Spleen (tissue), 11 donors: ENCODE data around the gene KCNG2. TPM values are rescaled to one million over a fixed set of nuclear protein-coding genes. Genes with fewer than 3 reads are reported as not detected.

Experiments
- DNase-seq: peaks from one replicate; pipeline ENCODE4 v3.0.0-alpha.2; 2020
- H3K27ac ChIP-seq, 8 donors: fragments of 200-600 bp; sonication (generic) in 7 of 8; 1 replicate in 4 of 8; 2 replicates in 4 of 8; pipeline versions ENCODE4 v1.5.0 to v1.8.0; 2016 to 2021; ENCODE audit warnings: inconsistent platforms in 4 of 8, mild to moderate bottlenecking in 4 of 8, moderate library complexity in 1 of 8
- H3K27me3 ChIP-seq, 7 donors: fragments of 200-600 bp; sonication (generic) in 6 of 7; replicated peaks in 1 of 7; 1 replicate in 4 of 7; 2 replicates in 3 of 7; pipeline versions ENCODE4 v1.5.0 to v1.8.0; 2016 to 2021; ENCODE audit warnings: inconsistent platforms in 3 of 7, mild to moderate bottlenecking in 1 of 7
- H3K36me3 ChIP-seq, 6 donors: fragments of 200-600 bp; sonication (generic) in 5 of 6; 1 replicate in 4 of 6; 2 replicates in 2 of 6; pipeline versions ENCODE4 v1.5.0 to v1.8.0; 2016 to 2021; ENCODE audit warnings: inconsistent platforms in 2 of 6
- H3K4me1 ChIP-seq, 6 donors: fragments of 200-600 bp; sonication (generic) in 5 of 6; 1 replicate in 3 of 6; 2 replicates in 3 of 6; pipeline versions ENCODE4 v1.5.0 to v1.8.0; 2016 to 2021; ENCODE audit warnings: inconsistent platforms in 3 of 6
- H3K4me3 ChIP-seq, 8 donors: fragments of 200-600 bp; sonication (generic) in 7 of 8; 1 replicate in 4 of 8; 2 replicates in 4 of 8; pipeline versions ENCODE4 v1.5.0 to v1.8.0; 2016 to 2021; ENCODE audit warnings: inconsistent platforms in 4 of 8, mild to moderate bottlenecking in 4 of 8, moderate library complexity in 2 of 8
- H3K9me3 ChIP-seq, 8 donors: fragments of 200-600 bp; sonication (generic) in 7 of 8; 1 replicate in 4 of 8; 2 replicates in 4 of 8; pipeline versions ENCODE4 v1.5.0 to v1.8.0; 2016 to 2021; ENCODE audit warnings: inconsistent platforms in 4 of 8
- CTCF ChIP-seq, 11 experiments: fragments of 200-600 bp in 7 of 11; fragments of 450-650 bp in 4 of 11; sonication (generic) in 4 of 11; IDR thresholded peaks in 8 of 11; conservative IDR thresholded peaks in 3 of 11; 1 replicate in 7 of 11; 2 replicates in 4 of 11; pipeline versions ENCODE4 v1.4.0 to v1.8.0; 2016 to 2021; ENCODE audit warnings: antibody characterized with exemption in 11 of 11, inconsistent platforms in 4 of 11, mild to moderate bottlenecking in 1 of 11
- POLR2A ChIP-seq, 3 donors: fragments of 450-650 bp; IDR thresholded peaks; one replicate each; pipeline ENCODE4 v1.5.1; 2017; ENCODE audit warnings: antibody characterized with exemption in 3 of 3, mild to moderate bottlenecking in 1 of 3
- POLR2AphosphoS5 ChIP-seq, 3 donors: sonication (generic); formaldehyde crosslinking; IDR thresholded peaks; one replicate each; pipeline ENCODE4 v1.5.1; 2017; ENCODE audit warnings: antibody characterized with exemption in 3 of 3
- WGBS, 5 donors: extraction: QIAGEN DNeasy Blood & Tissue Kit in 3 of 5; methylation state at CpG; one replicate each; pipeline versions ENCODE4 v1.1.5 to v1.1.7; 2013 to 2018; 5-methylcytosine and 5-hydroxymethylcytosine counted together
- intact Hi-C: fragments of 100-400 bp; cut with DNase I; formaldehyde crosslinking; loops from one replicate; pipeline ENCODE4 v1.15.0; 2023; ENCODE audit warnings: low total_unique reads
- polyA plus RNA-seq, 3 donors: library from polyadenylated mRNA; stranded (reverse); fragments of 200-250 nt; gene quantifications; one replicate each; pipeline ENCODE4 v1.2.1, GENCODE V29; 2013
- total RNA-seq, 7 donors: library from RNA; depleted of rRNA in 3 of 7; stranded (reverse); fragments of >200 nt in 3 of 7; fragmentation: NEBNext Ultra II Directional in 4 of 7; extraction: Animal tissue kit (Norgen Biotek cat#: 25700) in 4 of 7; gene quantifications; one replicate each; pipeline versions ENCODE4 v1.1.0 to v1.2.1, GENCODE V29; 2016 to 2021
- donor health status: healthy with polysubstance abuse.
- donor health status: DM: no; HTN: no; CAD: no; lungs with moderate emphysema.
- donor health status: DM: no; HTN: no; CAD: no.
- donor health status: Bipolar disorder and iron deficiency.
- donor health status: healthy.
- donor health status: DM: no; HTN: no; CAD: no.
- donor health status: DM: yes; HTN: yes; CAD: no.

Gene KCNG2
- total and polyA plus RNA-seq, 10 donors, result 0.15 to 3.2 (median 0.38) TPM; not detected in 1

GRCh38 chr18:79802298-79802697, 4.6 kb downstream of the KCNG2 start:
- H3K4me1 ChIP-seq, result peaks cover 18 to 29% (median 27%) of the 10 kb centered on the region in 6 donors
- TF ChIP-seq CTCF (IDR thresholded peaks at IDR 0.05 in 8 of 11, conservative IDR thresholded peaks at IDR 0.05 in 3 of 11) (no peak), POLR2A (IDR thresholded peaks at IDR 0.05) (no peak), POLR2AphosphoS5 (IDR thresholded peaks at IDR 0.05) (no peak)
- no peaks in the 10 kb centered on the region for H3K36me3 ChIP-seq
- no peak overlapping the region for H3K4me3 ChIP-seq
- H3K27me3 ChIP-seq, result peaks cover 0 to 39% (median 32%) of the 10 kb centered on the region in 7 donors
- intact Hi-C loops, result no loop called here
- 88 to 97% (median 94%) methylated on average over 18 of the region's 18 CpGs for WGBS, 5 donors
- DNase-seq, result peak; percentile 70
- no peaks in the 10 kb centered on the region for H3K9me3 ChIP-seq
- no peak overlapping the region for H3K27ac ChIP-seq

GRCh38 chr18:79803611-79804051, 5.9 kb downstream of the KCNG2 start:
- DNase-seq, result peak; percentile 64
- intact Hi-C loops, result no loop called here
- no peaks in the 10 kb centered on the region for H3K9me3 ChIP-seq
- no peaks in the 10 kb centered on the region for H3K36me3 ChIP-seq
- no peak overlapping the region for H3K27ac ChIP-seq
- H3K4me3 ChIP-seq, result no peak overlapping the region
- whole genome bisulfite sequencing, 5 donors, result 86 to 97% (median 90%) methylated on average over 14 of the region's 14 CpGs
- TF ChIP-seq POLR2AphosphoS5 (IDR thresholded peaks at IDR 0.05), result no peak
- TF ChIP-seq CTCF (IDR thresholded peaks at IDR 0.05 in 8 of 11, conservative IDR thresholded peaks at IDR 0.05 in 3 of 11), result no peak
- no peak for TF ChIP-seq POLR2A (IDR thresholded peaks at IDR 0.05)
- H3K4me1 ChIP-seq, result peaks cover 10 to 15% (median 15%) of the 10 kb centered on the region in 6 donors
- H3K27me3 ChIP-seq, result peaks cover 0 to 26% (median 19%) of the 10 kb centered on the region in 7 donors

- Histone ChIP-seq H3K27me3 (peaks cover 0 to 19% (median 13%) of the 10 kb centered on the region in 7 donors), H3K27ac (no peak overlapping the region), H3K9me3 (no peaks in the 10 kb centered on the region), H3K36me3 (no peaks in the 10 kb centered on the region), H3K4me1 (peaks cover 4 to 9% (median 8%) of the 10 kb centered on the region in 6 donors), H3K4me3 (no peak overlapping the region)
- intact Hi-C loops, result no loop called here
- TF ChIP-seq POLR2A (IDR thresholded peaks at IDR 0.05) (no peak), CTCF (IDR thresholded peaks at IDR 0.05 in 8 of 11, conservative IDR thresholded peaks at IDR 0.05 in 3 of 11) (no peak)
- peak; percentile 70 for DNase-seq
- 34 to 85% (median 77%) methylated on average over 7 to 15 of the region's 15 CpGs for WGBS, 5 donors
These were observed 6.5 kb downstream of the KCNG2 start for GRCh38 chr18:79804130-79804787.

GRCh38 chr18:79805211-79805887, 7.6 kb downstream of the KCNG2 start:
- WGBS, 5 donors, result 58 to 67% (median 61%) methylated on average over 18 of the region's 18 CpGs
- Histone ChIP-seq H3K27ac (no peak overlapping the region), H3K9me3 (no peaks in the 10 kb centered on the region), H3K4me1 (no peaks in the 10 kb centered on the region), H3K27me3 (peaks cover 0 to 8% (median 3%) of the 10 kb centered on the region in 7 donors), H3K4me3 (no peak overlapping the region), H3K36me3 (no peaks in the 10 kb centered on the region)
- no peak for TF ChIP-seq POLR2A (IDR thresholded peaks at IDR 0.05)
- TF ChIP-seq CTCF (IDR thresholded peaks at IDR 0.05 in 8 of 11, conservative IDR thresholded peaks at IDR 0.05 in 3 of 11), result no peak
- TF ChIP-seq POLR2AphosphoS5 (IDR thresholded peaks at IDR 0.05), result no peak
- DNase-seq, result peak; percentile 59
- intact Hi-C loops, result no loop called here
